B cell (primary cell): ENCODE measurements around the gene EHF. TPM values are rescaled to one million over a fixed set of nuclear protein-coding genes. Genes with fewer than 3 reads are reported as not detected.

Experiments used
- ATAC-seq: fragments of 200-7000 bp; cut with Tn5 transposase; one replicate; pipeline ENCODE4 v1.10.0; 2021; ENCODE audit warnings: low read depth, mild to moderate bottlenecking, moderate number of reproducible peaks, moderate library complexity
- CTCF ChIA-PET: fragments of 350-600 bp; sonication (Branson Sonifier 250); formaldehyde crosslinking; loops from one replicate; lab custom pipeline; 2021; ENCODE audit warnings: antibody characterized with exemption, inconsistent platforms; lab: Charles Lee
- POLR2A ChIA-PET: fragments of 350-600 bp; sonication (Branson Sonifier 250); formaldehyde crosslinking; loops from one replicate; lab custom pipeline; 2021; ENCODE audit warnings: antibody characterized with exemption; lab: Charles Lee
- DNase-seq: peaks from one replicate; pipeline ENCODE4 v3.0.0; 2013
- H2AFZ ChIP-seq: 2 replicates; pipeline ENCODE4 v1.6.1; 2012; ENCODE audit warnings: mild to moderate bottlenecking, low read depth, low read length; ENCODE audit not compliant: insufficient read depth, poor library complexity, severe bottlenecking
- H3K27ac ChIP-seq, 2 donors: 1 replicate in 1 of 2; 2 replicates in 1 of 2; pipeline ENCODE4 v1.5.1; 2012 to 2013; ENCODE audit warnings: low read length in 2 of 2, mild to moderate bottlenecking in 2 of 2, moderate library complexity in 1 of 2
- H3K27me3 ChIP-seq, 4 experiments: fragments of 200-600 bp in 1 of 4; sonication (generic) in 1 of 4; replicated peaks in 1 of 4; 1 replicate in 2 of 4; 2 replicates in 2 of 4; pipeline versions ENCODE4 v1.6.1 to v1.7.0; 2013 to 2016; ENCODE audit warnings: low read length in 3 of 4, mild to moderate bottlenecking in 2 of 4, mixed read lengths in 1 of 4, moderate library complexity in 1 of 4; ENCODE audit not compliant: insufficient read depth in 4 of 4, control insufficient read depth in 3 of 4; ENCODE audit errors: control extremely low read depth in 1 of 4
- H3K36me3 ChIP-seq, 2 experiments: replicated peaks in 1 of 2; 1 replicate in 1 of 2; 2 replicates in 1 of 2; pipeline versions ENCODE4 v1.6.1 to v1.7.1; 2013; ENCODE audit warnings: low read length in 1 of 2; ENCODE audit not compliant: insufficient read depth in 2 of 2, control insufficient read depth in 1 of 2; ENCODE audit errors: control extremely low read depth in 1 of 2, extremely low read depth in 1 of 2
- H3K4me1 ChIP-seq, 2 donors: fragments of 200-600 bp in 1 of 2; sonication (generic) in 1 of 2; 1 replicate in 1 of 2; 2 replicates in 1 of 2; pipeline versions ENCODE4 v1.5.1 to v1.6.1; 2013 to 2017; ENCODE audit warnings: low read length in 2 of 2; ENCODE audit not compliant: control insufficient read depth in 2 of 2, insufficient read depth in 2 of 2
- H3K4me2 ChIP-seq: replicated peaks from 2 replicates; pipeline ENCODE3; 2012; ENCODE audit warnings: mild to moderate bottlenecking, low read depth, low read length; ENCODE audit not compliant: poor library complexity, severe bottlenecking
- H3K4me3 ChIP-seq, 5 experiments: fragments of 200-600 bp in 1 of 5; sonication (generic) in 1 of 5; 1 replicate in 3 of 5; 2 replicates in 2 of 5; pipeline versions ENCODE4 v1.5.1 to v1.7.0; 2011 to 2016; ENCODE audit warnings: low read length in 4 of 5, mild to moderate bottlenecking in 4 of 5, low read depth in 2 of 5, control low read depth in 1 of 5, moderate library complexity in 1 of 5; ENCODE audit not compliant: insufficient read depth in 1 of 5; ENCODE audit errors: control extremely low read depth in 1 of 5, extremely low read depth in 1 of 5
- H3K79me2 ChIP-seq: fragments of 200-600 bp; sonication (generic); one replicate; pipeline ENCODE4 v1.6.0; 2016; ENCODE audit warnings: low read length; ENCODE audit not compliant: control insufficient read depth, insufficient read depth
- H3K9ac ChIP-seq: fragments of 200-600 bp; sonication (generic); 2 replicates; pipeline ENCODE4 v1.6.1; 2017; ENCODE audit warnings: mild to moderate bottlenecking, low read length, moderate library complexity
- H3K9me3 ChIP-seq, 3 donors: one replicate each; pipeline versions ENCODE4 v1.6.1 to v1.7.1; 2013; ENCODE audit warnings: low read length in 2 of 3; ENCODE audit not compliant: control insufficient read depth in 2 of 3, insufficient read depth in 1 of 3; ENCODE audit errors: control extremely low read depth in 1 of 3
- H4K20me1 ChIP-seq: 2 replicates; pipeline ENCODE4 v1.6.0; 2012; ENCODE audit warnings: mild to moderate bottlenecking, low read length; ENCODE audit not compliant: insufficient read depth, control insufficient read depth, poor library complexity, severe bottlenecking
- H3K27ac Mint-ChIP-seq: one replicate; pipeline ENCODE4 v1.8.0; 2021; ENCODE audit warnings: mixed read lengths
- H3K27me3 Mint-ChIP-seq: one replicate; pipeline ENCODE4 v1.8.0; 2021; ENCODE audit warnings: mixed read lengths
- H3K4me1 Mint-ChIP-seq: one replicate; pipeline ENCODE4 v1.8.0; 2021; ENCODE audit warnings: mixed read lengths
- H3K4me3 Mint-ChIP-seq: one replicate; pipeline ENCODE4 v1.8.0; 2021; ENCODE audit warnings: mixed read lengths
- H3K9me3 Mint-ChIP-seq: one replicate; pipeline ENCODE4 v1.8.0; 2022; ENCODE audit warnings: mixed read lengths; ENCODE audit not compliant: insufficient read depth
- CTCF ChIP-seq: fragments of 200-600 bp; IDR thresholded peaks from one replicate; pipeline ENCODE4 v1.8.0; 2022; ENCODE audit warnings: antibody characterized with exemption, mild to moderate bottlenecking
- EZH2 ChIP-seq: IDR thresholded peaks from 2 replicates; pipeline ENCODE4 v1.6.1; 2012; ENCODE audit warnings: borderline replicate concordance, low read depth, mild to moderate bottlenecking, moderate library complexity, low read length; ENCODE audit not compliant: insufficient read depth, poor library complexity, severe bottlenecking
- WGBS: methylation state at CpG from one replicate; pipeline ENCODE4 v1.1.5; 2013; ENCODE audit warnings: missing lambda C conversion rate; ENCODE audit not compliant: insufficient coverage; 5-methylcytosine and 5-hydroxymethylcytosine counted together
- intact Hi-C: fragments of 100-400 bp; cut with micrococcal nuclease; formaldehyde crosslinking; loops from one replicate; pipeline ENCODE4 v1.10.0; 2022
- polyA plus RNA-seq: library from polyadenylated mRNA; depleted of rRNA; stranded (reverse); fragments of >200 nt; gene quantifications from 2 replicates; pipeline ENCODE4 v1.2.3, GENCODE V29; 2012
- total RNA-seq, 2 donors: library from RNA; stranded (reverse); fragments of 120-200 nt in 1 of 2; gene quantifications; 1 replicate in 1 of 2; 2 replicates in 1 of 2; pipeline versions ENCODE4 v1.2.3 to v1.2.4, GENCODE V29; 2013 to 2022

EHF gene
- total and polyA plus RNA-seq, 2 donors (not counting 1 experiment from before 2014, with no cell fraction given): not detected

- H3K4me2 ChIP-seq: no peak overlapping the region
- Mint-ChIP-seq H3K27me3 (peaks cover 3% of the 10 kb centered on the region), H3K4me3 (no peak overlapping the region), H3K27ac (no peak overlapping the region), H3K9me3 (no peaks in the 10 kb centered on the region), H3K4me1 (no peaks in the 10 kb centered on the region)
- no CpG with 5 or more reads among the region's 1 CpG for WGBS
- no peaks in the 10 kb centered on the region for H3K9me3 ChIP-seq
- DNase-seq (no peak), ATAC-seq (no peak)
- no peaks in the 10 kb centered on the region for H3K27me3 ChIP-seq
- POLR2A ChIA-PET: no interaction called here
- intact Hi-C loops: no loop called here
- no peaks in the 10 kb centered on the region for H4K20me1 ChIP-seq
- no peaks in the 10 kb centered on the region for H3K36me3 ChIP-seq
- no peak overlapping the region for H3K9ac ChIP-seq
- CTCF ChIA-PET: no interaction called here
- H3K79me2 ChIP-seq: no peaks in the 10 kb centered on the region
- H3K27ac ChIP-seq: no peak overlapping the region
- H2AFZ ChIP-seq: no peak overlapping the region
- TF ChIP-seq CTCF (no peak), EZH2 (no peak)
- H3K4me1 ChIP-seq: no peaks in the 10 kb centered on the region
- H3K4me3 ChIP-seq: no peak overlapping the region
Measured at GRCh38 chr11:34680206-34680605, 59.3 kb downstream of the EHF start.

DNA sequence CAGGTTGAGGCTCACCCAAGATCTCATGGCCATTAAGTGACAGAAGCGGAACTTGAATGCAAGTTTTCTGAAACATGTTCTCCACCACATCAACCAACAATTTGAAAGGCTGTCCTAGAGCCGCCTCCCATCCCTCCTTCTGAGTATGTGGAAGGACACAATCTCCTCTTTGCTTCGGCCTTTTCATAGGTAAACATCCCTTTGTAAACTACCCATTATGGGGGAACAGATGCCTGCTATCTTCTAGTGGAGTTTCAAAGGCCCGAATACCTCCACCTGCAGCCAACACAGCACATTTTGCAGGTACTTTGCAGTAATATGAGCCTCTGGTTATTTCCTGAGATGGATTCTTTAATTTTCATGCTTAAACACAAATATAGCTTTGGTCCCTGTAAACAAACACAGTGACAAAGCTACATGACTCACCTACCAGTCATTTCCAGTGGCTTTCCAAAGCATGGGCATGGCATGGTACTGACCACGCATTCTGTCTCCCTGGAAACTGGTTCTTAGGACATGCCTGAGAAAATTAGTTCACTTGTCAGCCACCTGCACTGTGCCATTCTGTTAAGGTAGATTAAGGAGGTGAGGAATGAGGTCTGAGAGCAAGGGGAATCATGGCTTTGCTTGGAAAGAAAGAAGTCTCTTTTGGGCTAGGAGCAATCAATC is 60.2 kb downstream of the EHF start:
- Histone ChIP-seq H3K4me1 (no peaks in the 10 kb centered on the region), H2AFZ (no peak overlapping the region), H3K4me3 (no peak overlapping the region), H4K20me1 (no peaks in the 10 kb centered on the region), H3K9ac (no peak overlapping the region), H3K27ac (no peak overlapping the region), H3K9me3 (no peaks in the 10 kb centered on the region), H3K36me3 (no peaks in the 10 kb centered on the region), H3K79me2 (no peaks in the 10 kb centered on the region), H3K27me3 (no peaks in the 10 kb centered on the region), H3K4me2 (no peak overlapping the region)
- ATAC-seq (no peak), DNase-seq (no peak)
- TF ChIP-seq CTCF: no peak
- ChIA-PET POLR2A (no interaction called here), CTCF (no interaction called here)
- 90% methylated on average over 2 of the region's 5 CpGs for WGBS
- Mint-ChIP-seq H3K4me3 (no peak overlapping the region), H3K4me1 (no peaks in the 10 kb centered on the region), H3K9me3 (no peaks in the 10 kb centered on the region), H3K27ac (no peak overlapping the region), H3K27me3 (peaks cover 3% of the 10 kb centered on the region)
- intact Hi-C loops: no loop called here
